GM23338 (cell line): ENCODE results near the gene MLF2. TPM values are rescaled to one million over a fixed set of nuclear protein-coding genes. Genes with fewer than 3 reads are reported as not detected.

ENCODE experiments used
- ATAC-seq: fragments of 200-7000 bp; cut with Tn5 transposase; 3 replicates; pipeline ENCODE4 v1.9.1; 2020
- DNase-seq: peaks from one replicate; pipeline ENCODE4 v3.0.0-alpha.2; 2015; ENCODE audit warnings: low spot score
- H2AFZ ChIP-seq: fragments of 200-600 bp; sonication (generic); 2 replicates; pipeline ENCODE4 v1.8.0; 2016; ENCODE audit warnings: antibody characterized with exemption, mild to moderate bottlenecking, moderate library complexity
- H3F3A ChIP-seq: fragments of 200-600 bp; sonication (generic); replicated peaks from 2 replicates; pipeline ENCODE4 v1.8.0; 2017; ENCODE audit warnings: antibody characterized with exemption, mixed run types, low read depth
- H3K27ac ChIP-seq: fragments of 200-600 bp; sonication (generic); 2 replicates; pipeline ENCODE4 v1.6.1; 2016; ENCODE audit warnings: low read depth
- H3K27me3 ChIP-seq: fragments of 200-600 bp; sonication (generic); 2 replicates; pipeline ENCODE4 v1.8.0; 2016; ENCODE audit warnings: mild to moderate bottlenecking, mixed run types, moderate library complexity; ENCODE audit not compliant: insufficient read depth
- H3K36me3 ChIP-seq: fragments of 200-600 bp; sonication (generic); 2 replicates; pipeline ENCODE4 v1.8.0; 2016; ENCODE audit warnings: mild to moderate bottlenecking; ENCODE audit not compliant: insufficient read depth
- H3K4me1 ChIP-seq: fragments of 200-600 bp; sonication (generic); 2 replicates; pipeline ENCODE4 v1.8.0; 2016; ENCODE audit warnings: mild to moderate bottlenecking, moderate library complexity; ENCODE audit not compliant: insufficient read depth
- H3K4me2 ChIP-seq: fragments of 200-600 bp; sonication (generic); 2 replicates; pipeline ENCODE4 v1.7.1; 2017; ENCODE audit warnings: mixed run types
- H3K4me3 ChIP-seq: fragments of 200-600 bp; sonication (generic); 2 replicates; pipeline ENCODE4 v1.6.1; 2016; ENCODE audit warnings: mixed run types
- H3K79me2 ChIP-seq: fragments of 200-600 bp; sonication (generic); replicated peaks from 2 replicates; pipeline ENCODE4 v1.8.0; 2017; ENCODE audit warnings: mild to moderate bottlenecking; ENCODE audit not compliant: insufficient read depth
- H3K9me2 ChIP-seq: fragments of 200-600 bp; sonication (generic); 2 replicates; pipeline ENCODE4 v1.8.0; 2017; ENCODE audit not compliant: insufficient read depth
- H4K20me1 ChIP-seq: fragments of 200-600 bp; sonication (generic); replicated peaks from 2 replicates; pipeline ENCODE4 v1.8.0; 2017; ENCODE audit warnings: mild to moderate bottlenecking; ENCODE audit not compliant: insufficient read depth
- H3K27ac Mint-ChIP-seq: 2 replicates; pipeline ENCODE4 v1.8.0; 2020; ENCODE audit warnings: inconsistent platforms, mild to moderate bottlenecking, moderate library complexity, mixed read lengths
- H3K27me3 Mint-ChIP-seq: 3 replicates; pipeline ENCODE4 v1.8.0; 2022; ENCODE audit warnings: low read depth, mild to moderate bottlenecking, moderate library complexity, mixed read lengths, inconsistent platforms; ENCODE audit not compliant: insufficient read depth, poor library complexity
- H3K36me3 Mint-ChIP-seq: 3 replicates; pipeline ENCODE4 v1.8.0; 2021; ENCODE audit warnings: low read depth, mild to moderate bottlenecking, inconsistent platforms, moderate library complexity, mixed read lengths
- H3K4me1 Mint-ChIP-seq: 3 replicates; pipeline ENCODE4 v1.8.0; 2020; ENCODE audit warnings: mild to moderate bottlenecking, inconsistent platforms, mixed read lengths
- H3K4me3 Mint-ChIP-seq: 3 replicates; pipeline ENCODE4 v1.8.0; 2021; ENCODE audit warnings: moderate library complexity, mild to moderate bottlenecking, inconsistent platforms, mixed read lengths
- H3K9me3 Mint-ChIP-seq: 3 replicates; pipeline ENCODE4 v1.8.0; 2020; ENCODE audit warnings: moderate library complexity, mild to moderate bottlenecking, inconsistent platforms, mixed read lengths
- EZH2phosphoT487 ChIP-seq: fragments of 200-600 bp; sonication (generic); IDR thresholded peaks from one replicate; pipeline ENCODE4 v1.8.1; 2018; ENCODE audit warnings: antibody characterized with exemption; ENCODE audit not compliant: unreplicated experiment
- JUNB ChIP-seq: IDR thresholded peaks from one replicate; pipeline ENCODE4 v1.6.1; 2016; ENCODE audit warnings: antibody characterized with exemption; ENCODE audit not compliant: unreplicated experiment
- POLR2AphosphoS5 ChIP-seq: IDR thresholded peaks from 2 replicates; pipeline ENCODE4 v1.6.1; 2016; ENCODE audit warnings: antibody characterized with exemption, low read depth
- STAT1 ChIP-seq: IDR thresholded peaks from one replicate; pipeline ENCODE4 v1.6.1; 2016; ENCODE audit warnings: antibody characterized with exemption; ENCODE audit not compliant: unreplicated experiment
- ZNF114 ChIP-seq: fragments of 250-450 bp; sonication (Bioruptor Pico); IDR thresholded peaks from 2 replicates; pipeline ENCODE4 v1.5.0; 2020; ENCODE audit warnings: mild to moderate bottlenecking, moderate library complexity
- ZNF331 ChIP-seq: fragments of 250-450 bp; sonication (Bioruptor Pico); IDR thresholded peaks from 2 replicates; pipeline ENCODE4 v1.5.0; 2020; ENCODE audit warnings: low read depth, mild to moderate bottlenecking, moderate library complexity
- polyA plus RNA-seq: library from polyadenylated mRNA; unstranded; fragments of >200 nt; fragmentation: Nextera tagmentation; extraction: Ambion mirVana; gene quantifications from 2 replicates; pipeline ENCODE4 v1.2.1, GENCODE V29; 2016
- total RNA-seq: library from RNA; depleted of rRNA; stranded (reverse); fragments of >200 nt; shearing (Covaris generic); gene quantifications from 2 replicates; pipeline ENCODE4 v1.2.3, GENCODE V29; 2014
- TF ChIP-seq, protein P1 (sequence below): fragments of 250-450 bp; sonication (Bioruptor Pico); IDR thresholded peaks from 2 replicates; pipeline ENCODE4 v1.5.0; 2020; ENCODE audit warnings: mild to moderate bottlenecking, moderate library complexity
- TF ChIP-seq, protein P2 (sequence below): IDR thresholded peaks from 2 replicates; pipeline ENCODE4 v1.6.1; 2016; ENCODE audit warnings: antibody characterized with exemption

Gene MLF2
- total and polyA plus RNA-seq, 2 experiments from 2014 or later = 280 to 289 TPM

DNA sequence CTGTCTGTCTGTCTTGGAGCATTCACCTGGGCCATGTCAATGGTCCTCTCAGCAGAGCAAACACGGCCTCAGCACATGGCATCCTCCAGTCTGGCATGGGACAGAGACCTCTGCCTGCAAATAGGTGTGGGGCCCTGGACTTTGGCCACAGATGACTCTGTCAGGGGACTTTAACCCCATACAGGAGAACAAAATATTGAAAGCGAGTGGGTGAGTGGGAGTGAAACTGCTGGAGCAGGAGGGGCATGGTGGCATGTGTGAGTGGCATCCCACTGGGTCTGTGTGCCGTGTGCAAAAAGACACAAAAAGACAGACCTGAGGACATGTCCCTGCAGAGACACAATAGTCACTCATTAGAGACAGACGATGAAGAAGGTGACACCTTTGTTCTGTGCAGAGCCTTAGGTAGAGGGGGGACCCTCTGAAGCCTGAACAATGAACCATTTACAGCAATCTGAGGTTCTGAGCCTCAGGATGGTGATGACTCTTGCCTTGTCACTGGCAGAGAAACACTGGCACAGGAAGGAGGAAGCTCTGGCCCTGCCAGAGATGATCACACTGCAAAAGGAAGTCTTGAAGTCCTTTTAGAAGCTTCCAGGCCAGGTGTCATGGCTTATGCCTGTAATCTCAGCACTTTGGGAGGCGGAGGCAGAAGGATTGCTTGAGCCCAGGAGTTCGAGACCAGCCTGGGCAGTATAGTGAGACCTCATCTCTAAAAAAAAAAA is 26.9 kb upstream of the MLF2 start:
- Mint-ChIP-seq H3K27me3 (peaks cover 41% of the 10 kb centered on the region), H3K4me3 (no peak overlapping the region; the same call in 2 of the 3 replicates), H3K9me3 (no peaks in the 10 kb centered on the region; the same call in 2 of the 3 replicates), H3K27ac (no peak overlapping the region), H3K36me3 (peaks cover 4% of the 10 kb centered on the region; the same call in 2 of the 3 replicates), H3K4me1 (peaks cover 35% of the 10 kb centered on the region)
- TF ChIP-seq ZNF114 (CRISPR knock-in tag) (no peak), ZNF331 (no peak), JUNB (no peak), STAT1 (no peak), EZH2phosphoT487 (no peak), POLR2AphosphoS5 (no peak)
- TF ChIP-seq, protein P1, sequence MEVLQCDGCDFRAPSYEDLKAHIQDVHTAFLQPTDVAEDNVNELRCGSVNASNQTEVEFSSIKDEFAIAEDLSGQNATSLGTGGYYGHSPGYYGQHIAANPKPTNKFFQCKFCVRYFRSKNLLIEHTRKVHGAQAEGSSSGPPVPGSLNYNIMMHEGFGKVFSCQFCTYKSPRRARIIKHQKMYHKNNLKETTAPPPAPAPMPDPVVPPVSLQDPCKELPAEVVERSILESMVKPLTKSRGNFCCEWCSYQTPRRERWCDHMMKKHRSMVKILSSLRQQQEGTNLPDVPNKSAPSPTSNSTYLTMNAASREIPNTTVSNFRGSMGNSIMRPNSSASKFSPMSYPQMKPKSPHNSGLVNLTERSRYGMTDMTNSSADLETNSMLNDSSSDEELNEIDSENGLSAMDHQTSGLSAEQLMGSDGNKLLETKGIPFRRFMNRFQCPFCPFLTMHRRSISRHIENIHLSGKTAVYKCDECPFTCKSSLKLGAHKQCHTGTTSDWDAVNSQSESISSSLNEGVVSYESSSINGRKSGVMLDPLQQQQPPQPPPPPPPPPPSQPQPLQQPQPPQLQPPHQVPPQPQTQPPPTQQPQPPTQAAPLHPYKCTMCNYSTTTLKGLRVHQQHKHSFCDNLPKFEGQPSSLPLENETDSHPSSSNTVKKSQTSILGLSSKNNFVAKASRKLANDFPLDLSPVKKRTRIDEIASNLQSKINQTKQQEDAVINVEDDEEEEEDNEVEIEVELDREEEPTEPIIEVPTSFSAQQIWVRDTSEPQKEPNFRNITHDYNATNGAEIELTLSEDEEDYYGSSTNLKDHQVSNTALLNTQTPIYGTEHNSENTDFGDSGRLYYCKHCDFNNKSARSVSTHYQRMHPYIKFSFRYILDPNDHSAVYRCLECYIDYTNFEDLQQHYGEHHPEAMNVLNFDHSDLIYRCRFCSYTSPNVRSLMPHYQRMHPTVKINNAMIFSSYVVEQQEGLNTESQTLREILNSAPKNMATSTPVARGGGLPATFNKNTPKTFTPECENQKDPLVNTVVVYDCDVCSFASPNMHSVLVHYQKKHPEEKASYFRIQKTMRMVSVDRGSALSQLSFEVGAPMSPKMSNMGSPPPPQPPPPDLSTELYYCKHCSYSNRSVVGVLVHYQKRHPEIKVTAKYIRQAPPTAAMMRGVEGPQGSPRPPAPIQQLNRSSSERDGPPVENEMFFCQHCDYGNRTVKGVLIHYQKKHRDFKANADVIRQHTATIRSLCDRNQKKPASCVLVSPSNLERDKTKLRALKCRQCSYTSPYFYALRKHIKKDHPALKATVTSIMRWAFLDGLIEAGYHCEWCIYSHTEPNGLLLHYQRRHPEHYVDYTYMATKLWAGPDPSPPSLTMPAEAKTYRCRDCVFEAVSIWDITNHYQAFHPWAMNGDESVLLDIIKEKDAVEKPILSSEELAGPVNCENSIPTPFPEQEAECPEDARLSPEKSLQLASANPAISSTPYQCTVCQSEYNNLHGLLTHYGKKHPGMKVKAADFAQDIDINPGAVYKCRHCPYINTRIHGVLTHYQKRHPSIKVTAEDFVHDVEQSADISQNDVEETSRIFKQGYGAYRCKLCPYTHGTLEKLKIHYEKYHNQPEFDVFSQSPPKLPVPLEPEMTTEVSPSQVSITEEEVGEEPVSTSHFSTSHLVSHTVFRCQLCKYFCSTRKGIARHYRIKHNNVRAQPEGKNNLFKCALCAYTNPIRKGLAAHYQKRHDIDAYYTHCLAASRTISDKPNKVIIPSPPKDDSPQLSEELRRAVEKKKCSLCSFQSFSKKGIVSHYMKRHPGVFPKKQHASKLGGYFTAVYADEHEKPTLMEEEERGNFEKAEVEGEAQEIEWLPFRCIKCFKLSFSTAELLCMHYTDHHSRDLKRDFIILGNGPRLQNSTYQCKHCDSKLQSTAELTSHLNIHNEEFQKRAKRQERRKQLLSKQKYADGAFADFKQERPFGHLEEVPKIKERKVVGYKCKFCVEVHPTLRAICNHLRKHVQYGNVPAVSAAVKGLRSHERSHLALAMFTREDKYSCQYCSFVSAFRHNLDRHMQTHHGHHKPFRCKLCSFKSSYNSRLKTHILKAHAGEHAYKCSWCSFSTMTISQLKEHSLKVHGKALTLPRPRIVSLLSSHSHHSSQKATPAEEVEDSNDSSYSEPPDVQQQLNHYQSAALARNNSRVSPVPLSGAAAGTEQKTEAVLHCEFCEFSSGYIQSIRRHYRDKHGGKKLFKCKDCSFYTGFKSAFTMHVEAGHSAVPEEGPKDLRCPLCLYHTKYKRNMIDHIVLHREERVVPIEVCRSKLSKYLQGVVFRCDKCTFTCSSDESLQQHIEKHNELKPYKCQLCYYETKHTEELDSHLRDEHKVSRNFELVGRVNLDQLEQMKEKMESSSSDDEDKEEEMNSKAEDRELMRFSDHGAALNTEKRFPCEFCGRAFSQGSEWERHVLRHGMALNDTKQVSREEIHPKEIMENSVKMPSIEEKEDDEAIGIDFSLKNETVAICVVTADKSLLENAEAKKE (CRISPR knock-in tag) = no peak
- TF ChIP-seq, protein P2, sequence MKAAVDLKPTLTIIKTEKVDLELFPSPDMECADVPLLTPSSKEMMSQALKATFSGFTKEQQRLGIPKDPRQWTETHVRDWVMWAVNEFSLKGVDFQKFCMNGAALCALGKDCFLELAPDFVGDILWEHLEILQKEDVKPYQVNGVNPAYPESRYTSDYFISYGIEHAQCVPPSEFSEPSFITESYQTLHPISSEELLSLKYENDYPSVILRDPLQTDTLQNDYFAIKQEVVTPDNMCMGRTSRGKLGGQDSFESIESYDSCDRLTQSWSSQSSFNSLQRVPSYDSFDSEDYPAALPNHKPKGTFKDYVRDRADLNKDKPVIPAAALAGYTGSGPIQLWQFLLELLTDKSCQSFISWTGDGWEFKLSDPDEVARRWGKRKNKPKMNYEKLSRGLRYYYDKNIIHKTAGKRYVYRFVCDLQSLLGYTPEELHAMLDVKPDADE = no peak
- H3K4me3 ChIP-seq = no peak overlapping the region
- H3K4me2 ChIP-seq = 0 out of 2 replicates have a peak overlapping the region, but pooled peaks have one; percentile 99
- peaks cover 6% of the 10 kb centered on the region; the same call in 1 of the 2 replicates for H3K4me1 ChIP-seq
- no peaks in the 10 kb centered on the region for H4K20me1 ChIP-seq
- H3F3A ChIP-seq = peaks cover 5% of the 10 kb centered on the region; the same call in 1 of the 2 replicates
- DNase-seq (no peak), ATAC-seq (no peak)
- peak overlapping the region; percentile 5; the same call in 1 of the 2 replicates for H3K27ac ChIP-seq
- no peak overlapping the region for H2AFZ ChIP-seq
- H3K79me2 ChIP-seq = no peaks in the 10 kb centered on the region
- peaks cover 38% of the 10 kb centered on the region for H3K27me3 ChIP-seq
- no peaks in the 10 kb centered on the region for H3K36me3 ChIP-seq
- H3K9me2 ChIP-seq = no peaks in the 10 kb centered on the region
